ENCODE results near the gene UBASH3A. TPM values are rescaled to one million over a fixed set of nuclear protein-coding genes. Genes with fewer than 3 reads are reported as not detected.
"Not testable (repeated sequence)": the region's sequence is repeated elsewhere in the genome, so short reads cannot be mapped to it uniquely, and the experiment has no call there.

The UBASH3A gene
- polyA plus RNA-seq, 1 donor (not counting 4 experiments of a cell fraction or from before 2014, with no cell fraction given): not detected

- H3K4me2 ChIP-seq (ENCODE audit: control insufficient read depth, extremely low read depth, insufficient read depth, low read depth, low read length): no peak overlapping the region
- H3K27ac ChIP-seq (ENCODE audit: control insufficient read depth, insufficient read depth, low read length): no peak overlapping the region
- no peaks in the 10 kb centered on the region for H4K20me1 ChIP-seq (ENCODE audit: control insufficient read depth, extremely low read depth, insufficient read depth, low read length)
- H3K27me3 ChIP-seq (ENCODE audit: control insufficient read depth, extremely low read depth, insufficient read depth, low read length): peaks cover under 1% of the 10 kb centered on the region
- no peaks in the 10 kb centered on the region for H3K9me1 ChIP-seq (ENCODE audit: control insufficient read depth, extremely low read depth, insufficient read depth, low read length)
- no peak overlapping the region for H2AFZ ChIP-seq (ENCODE audit: control insufficient read depth, low read length)
- DNase-seq (ENCODE audit: low read depth, low spot score) (no peak), FAIRE-seq (no peak)
- H3K9me3 ChIP-seq (ENCODE audit: control insufficient read depth, low read depth, low read length): no peaks in the 10 kb centered on the region
- H3K36me3 ChIP-seq (ENCODE audit: control insufficient read depth in 2 of 2, extremely low read depth in 1 of 2, insufficient read depth in 2 of 2, low read length in 2 of 2): no peaks in the 10 kb centered on the region
- dilution Hi-C loops (cut with MboI; ENCODE audit: extremely low pct_ligation_motif_present, low sequenced_read_pairs): no loop called here
- no peak overlapping the region for H3K9ac ChIP-seq (ENCODE audit: control insufficient read depth, extremely low read depth, insufficient read depth, low read length)
- no peaks in the 10 kb centered on the region for H3K79me2 ChIP-seq (ENCODE audit: control insufficient read depth, insufficient read depth, low read length)
- no peak for TF ChIP-seq CTCF (optimal IDR thresholded peaks at IDR 0.05 in 1 of 3, IDR thresholded peaks at IDR 0.05 in 1 of 3, conservative IDR thresholded peaks at IDR 0.05 in 1 of 3; ENCODE audit: extremely low read depth in 1 of 3, insufficient read depth in 2 of 3, low read length in 3 of 3)
- no peak for TF ChIP-seq EZH2 (IDR thresholded peaks at IDR 0.05; ENCODE audit: low read length)
- no peaks in the 10 kb centered on the region for H3K4me1 ChIP-seq (ENCODE audit: control insufficient read depth, extremely low read depth, insufficient read depth, low read length)
- H3K4me3 ChIP-seq (ENCODE audit: control insufficient read depth in 2 of 3, extremely low read depth in 1 of 3, insufficient read depth in 2 of 3, low read depth in 1 of 3, low read length in 3 of 3): no peak overlapping the region
Measured at GRCh38 chr21:42406866-42407265, 3.2 kb downstream of the UBASH3A start.

GRCh38 chr21:42407476-42407875 is 3.8 kb downstream of the UBASH3A start:
- no peaks in the 10 kb centered on the region for H3K36me3 ChIP-seq (ENCODE audit: control insufficient read depth in 2 of 2, extremely low read depth in 1 of 2, insufficient read depth in 2 of 2, low read length in 2 of 2)
- H3K9ac ChIP-seq (ENCODE audit: control insufficient read depth, extremely low read depth, insufficient read depth, low read length): no peak overlapping the region
- no peak overlapping the region for H3K4me2 ChIP-seq (ENCODE audit: control insufficient read depth, extremely low read depth, insufficient read depth, low read depth, low read length)
- H4K20me1 ChIP-seq (ENCODE audit: control insufficient read depth, extremely low read depth, insufficient read depth, low read length): no peaks in the 10 kb centered on the region
- no peak overlapping the region for H3K4me3 ChIP-seq (ENCODE audit: control insufficient read depth in 2 of 3, extremely low read depth in 1 of 3, insufficient read depth in 2 of 3, low read depth in 1 of 3, low read length in 3 of 3)
- no peaks in the 10 kb centered on the region for H3K9me1 ChIP-seq (ENCODE audit: control insufficient read depth, extremely low read depth, insufficient read depth, low read length)
- dilution Hi-C loops (cut with MboI; ENCODE audit: extremely low pct_ligation_motif_present, low sequenced_read_pairs): no loop called here
- H3K27me3 ChIP-seq (ENCODE audit: control insufficient read depth, extremely low read depth, insufficient read depth, low read length): peaks cover 7% of the 10 kb centered on the region
- FAIRE-seq (no peak), DNase-seq (ENCODE audit: low read depth, low spot score) (no peak)
- no peak overlapping the region for H3K27ac ChIP-seq (ENCODE audit: control insufficient read depth, insufficient read depth, low read length)
- H3K9me3 ChIP-seq (ENCODE audit: control insufficient read depth, low read depth, low read length): no peaks in the 10 kb centered on the region
- H3K79me2 ChIP-seq (ENCODE audit: control insufficient read depth, insufficient read depth, low read length): no peaks in the 10 kb centered on the region
- no peaks in the 10 kb centered on the region for H3K4me1 ChIP-seq (ENCODE audit: control insufficient read depth, extremely low read depth, insufficient read depth, low read length)
- TF ChIP-seq CTCF (optimal IDR thresholded peaks at IDR 0.05 in 1 of 3, IDR thresholded peaks at IDR 0.05 in 1 of 3, conservative IDR thresholded peaks at IDR 0.05 in 1 of 3; ENCODE audit: extremely low read depth in 1 of 3, insufficient read depth in 2 of 3, low read length in 3 of 3) (no peak), EZH2 (IDR thresholded peaks at IDR 0.05; ENCODE audit: low read length) (no peak)
- no peak overlapping the region for H2AFZ ChIP-seq (ENCODE audit: control insufficient read depth, low read length)

GRCh38 chr21:42408718-42409117 is 5.0 kb downstream of the UBASH3A start:
- FAIRE-seq; DNase-seq (ENCODE audit: low read depth, low spot score); H2AFZ ChIP-seq (ENCODE audit: control insufficient read depth, low read length); H3K9me3 ChIP-seq (ENCODE audit: control insufficient read depth, low read depth, low read length); dilution Hi-C loops (cut with MboI; ENCODE audit: extremely low pct_ligation_motif_present, low sequenced_read_pairs); H3K4me3 ChIP-seq (ENCODE audit: control insufficient read depth in 2 of 3, extremely low read depth in 1 of 3, insufficient read depth in 2 of 3, low read depth in 1 of 3, low read length in 3 of 3); H3K4me2 ChIP-seq (ENCODE audit: control insufficient read depth, extremely low read depth, insufficient read depth, low read depth, low read length); H3K9me1 ChIP-seq (ENCODE audit: control insufficient read depth, extremely low read depth, insufficient read depth, low read length); H3K27me3 ChIP-seq (ENCODE audit: control insufficient read depth, extremely low read depth, insufficient read depth, low read length); H3K36me3 ChIP-seq (ENCODE audit: control insufficient read depth in 2 of 2, extremely low read depth in 1 of 2, insufficient read depth in 2 of 2, low read length in 2 of 2); H3K79me2 ChIP-seq (ENCODE audit: control insufficient read depth, insufficient read depth, low read length); H3K4me1 ChIP-seq (ENCODE audit: control insufficient read depth, extremely low read depth, insufficient read depth, low read length); H4K20me1 ChIP-seq (ENCODE audit: control insufficient read depth, extremely low read depth, insufficient read depth, low read length); H3K27ac ChIP-seq (ENCODE audit: control insufficient read depth, insufficient read depth, low read length); H3K9ac ChIP-seq (ENCODE audit: control insufficient read depth, extremely low read depth, insufficient read depth, low read length): not testable (repeated sequence)
